IPS DF 4.7 (cell line): Measurements from ENCODE around the gene BNC2.

Experiments
- DNase-seq: peaks from one replicate; pipeline ENCODE4 v3.0.0-alpha.2; 2013; ENCODE audit warnings: low spot score; ENCODE audit errors: extremely low read depth

The BNC2 gene

GRCh38 chr9:16598316-16598715 is 272.2 kb downstream of the BNC2 start:
- no peak for DNase-seq

- DNase-seq, result no peak
Measured at GRCh38 chr9:16597136-16597535, 273.3 kb downstream of the BNC2 start.

GRCh38 chr9:16595227-16595626 is 275.2 kb downstream of the BNC2 start:
- DNase-seq, result no peak

GRCh38 chr9:16594787-16595186 is 275.7 kb downstream of the BNC2 start:
- DNase-seq, result no peak

- no peak for DNase-seq
Measured at GRCh38 chr9:16593746-16594145, 276.7 kb downstream of the BNC2 start.

GRCh38 chr9:16591092-16591491 is 279.4 kb downstream of the BNC2 start:
- DNase-seq, result no peak

GRCh38 chr9:16585591-16585990 is 284.9 kb downstream of the BNC2 start:
- DNase-seq, result no peak

- no peak for DNase-seq
Measured at GRCh38 chr9:16579872-16580432, 290.5 kb downstream of the BNC2 start.

GRCh38 chr9:16575986-16576245 is 294.6 kb downstream of the BNC2 start:
- no peak for DNase-seq

GRCh38 chr9:16575142-16575985 is 295.1 kb downstream of the BNC2 start:
- no peak for DNase-seq

GRCh38 chr9:16572005-16572734 is 298.3 kb downstream of the BNC2 start:
- DNase-seq, result no peak

GRCh38 chr9:16571127-16571802 is 299.2 kb downstream of the BNC2 start:
- DNase-seq, result no peak

- no peak for DNase-seq
Measured at GRCh38 chr9:16563446-16563845, 307.0 kb downstream of the BNC2 start.

- no peak for DNase-seq
Measured at GRCh38 chr9:16561121-16561520, 309.3 kb downstream of the BNC2 start.

GRCh38 chr9:16559418-16560188 is 310.9 kb downstream of the BNC2 start:
- no peak for DNase-seq

- DNase-seq, result no peak
Measured at GRCh38 chr9:16555802-16556201, 314.7 kb downstream of the BNC2 start.

- no peak for DNase-seq
Measured at GRCh38 chr9:16553869-16554540, 316.5 kb downstream of the BNC2 start.

- DNase-seq, result no peak
Measured at GRCh38 chr9:16552252-16552651, 318.2 kb downstream of the BNC2 start.

GRCh38 chr9:16551692-16552091 is 318.8 kb downstream of the BNC2 start:
- no peak for DNase-seq

- no peak for DNase-seq
Measured at GRCh38 chr9:16545639-16546038, 324.8 kb downstream of the BNC2 start.

GRCh38 chr9:16544842-16545241 is 325.6 kb downstream of the BNC2 start:
- DNase-seq, result no peak
